SK-N-MC (cell line): Measurements from ENCODE around the gene CREB3L2.

Experiments
- EZH2 ChIP-seq: fragments of 200-600 bp; sonication (generic); IDR thresholded peaks from one replicate; pipeline ENCODE4 v1.6.1; 2017; ENCODE audit warnings: antibody characterized with exemption
- FOXP2 ChIP-seq: optimal IDR thresholded peaks from 2 replicates; pipeline ENCODE3; 2011; ENCODE audit warnings: mild to moderate bottlenecking, moderate library complexity; ENCODE audit not compliant: insufficient read depth; ENCODE audit errors: extremely low read length, control extremely low read depth
- POLR2AphosphoS5 ChIP-seq: IDR thresholded peaks from 2 replicates; pipeline ENCODE4 v1.6.1; 2012; ENCODE audit warnings: mild to moderate bottlenecking, low read depth, low read length, borderline replicate concordance

DNA sequence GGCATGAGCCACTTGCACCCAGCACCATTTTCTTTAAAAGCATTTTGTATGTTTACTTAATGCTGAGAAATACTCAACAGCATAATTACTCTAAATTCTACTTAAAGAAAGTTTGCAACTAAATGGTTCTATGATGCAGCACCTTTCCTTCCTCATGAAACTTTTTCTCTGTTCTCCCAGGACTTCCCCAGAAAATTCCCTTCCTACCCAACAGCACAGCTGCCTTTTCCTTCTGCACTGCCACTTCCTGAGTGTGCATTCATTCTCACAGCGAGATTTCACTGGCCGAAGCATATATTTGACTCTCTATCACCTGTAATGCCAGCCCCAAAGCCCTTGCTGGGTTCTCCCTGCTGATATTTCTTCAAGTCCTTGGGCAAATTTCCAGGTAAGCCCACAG lies 113.6 kb downstream of the CREB3L2 start:
- no peak for TF ChIP-seq EZH2
- TF ChIP-seq POLR2AphosphoS5 = no peak
- no peak for TF ChIP-seq FOXP2
